Measurements from ENCODE around the gene GPC6. TPM values are rescaled to one million over a fixed set of nuclear protein-coding genes. Genes with fewer than 3 reads are reported as not detected.

Gene GPC6
- total RNA-seq, 1 experiment from 2014 or later = 0.22 TPM

DNA sequence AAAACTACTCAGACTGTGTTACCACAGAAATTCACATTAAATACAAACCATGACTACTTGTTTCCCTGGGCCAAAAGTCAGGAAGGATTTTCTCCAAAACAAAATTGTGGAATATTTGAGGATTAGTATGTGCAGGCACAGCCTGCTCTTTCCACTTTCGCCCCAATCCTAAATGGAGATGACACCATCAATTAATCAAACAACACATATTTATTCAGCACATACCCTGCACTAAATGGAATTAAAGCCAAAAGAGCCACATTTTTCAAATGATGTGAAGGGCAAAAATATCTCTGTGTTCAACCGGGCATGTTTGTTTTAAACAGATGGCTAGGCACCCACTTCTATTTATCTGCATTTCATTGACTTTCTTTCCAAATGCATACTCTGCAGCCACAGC lies 729.8 kb downstream of the GPC6 start:
- Histone ChIP-seq H3K9ac (ENCODE audit: low read length) (no peak overlapping the region), H3K27ac (ENCODE audit: low read depth, low read length) (no peak overlapping the region), H3K79me2 (ENCODE audit: insufficient read depth, low read length) (no peaks in the 10 kb centered on the region), H3K4me3 (replicated peaks in 1 of 2; ENCODE audit: low read depth in 1 of 2, low read length in 2 of 2) (no peak overlapping the region), H3K9me2 (ENCODE audit: insufficient read depth) (no peaks in the 10 kb centered on the region), H3K4me1 (ENCODE audit: control insufficient read depth in 1 of 2, insufficient read depth in 2 of 2, low read length in 2 of 2) (no peaks in the 10 kb centered on the region), H3K36me3 (ENCODE audit: control insufficient read depth in 1 of 2, insufficient read depth in 2 of 2, low read length in 2 of 2) (no peaks in the 10 kb centered on the region), H2AFZ (ENCODE audit: low read depth, low read length, poor library complexity, severe bottlenecking) (no peak overlapping the region), H4K20me1 (ENCODE audit: insufficient read depth) (no peaks in the 10 kb centered on the region), H3K27me3 (ENCODE audit: insufficient read depth, low read length) (no peaks in the 10 kb centered on the region), H3K4me2 (ENCODE audit: low read length) (no peak overlapping the region), H3K9me3 (ENCODE audit: control insufficient read depth in 1 of 2, insufficient read depth in 1 of 2, low read depth in 1 of 2, low read length in 2 of 2) (peaks cover 13 to 19% of the 10 kb centered on the region in 2 experiments; a peak in 2 of 4 replicates)
- DNase-seq (ENCODE audit: low read depth, low spot score) (no peak), ATAC-seq (no peak)
- RAD21 ChIA-PET (ENCODE audit: low non-redundant PET in 1 of 2, low total read pairs in 2 of 2, uncharacterized antibody in 2 of 2, unreplicated experiment in 2 of 2) = no interaction called here
- no peak for TF ChIP-seq SP1 (IDR thresholded peaks at IDR 0.05; ENCODE audit: low read depth)
- TF ChIP-seq EGR1 (IDR thresholded peaks at IDR 0.05; ENCODE audit: low read depth) = no peak
- TF ChIP-seq POLR2AphosphoS5 (IDR thresholded peaks at IDR 0.05; ENCODE audit: low read depth, low read length) = no peak
- no peak for TF ChIP-seq YY1 (IDR thresholded peaks at IDR 0.05; ENCODE audit: extremely low read depth, insufficient replicate concordance, low read depth, low read length)
- TF ChIP-seq CBX3 (IDR thresholded peaks at IDR 0.05; ENCODE audit: low read depth) = no peak
- no peak for TF ChIP-seq ZNF274 (IDR thresholded peaks at IDR 0.05; ENCODE audit: low read depth, low read length)
- TF ChIP-seq, protein P1, sequence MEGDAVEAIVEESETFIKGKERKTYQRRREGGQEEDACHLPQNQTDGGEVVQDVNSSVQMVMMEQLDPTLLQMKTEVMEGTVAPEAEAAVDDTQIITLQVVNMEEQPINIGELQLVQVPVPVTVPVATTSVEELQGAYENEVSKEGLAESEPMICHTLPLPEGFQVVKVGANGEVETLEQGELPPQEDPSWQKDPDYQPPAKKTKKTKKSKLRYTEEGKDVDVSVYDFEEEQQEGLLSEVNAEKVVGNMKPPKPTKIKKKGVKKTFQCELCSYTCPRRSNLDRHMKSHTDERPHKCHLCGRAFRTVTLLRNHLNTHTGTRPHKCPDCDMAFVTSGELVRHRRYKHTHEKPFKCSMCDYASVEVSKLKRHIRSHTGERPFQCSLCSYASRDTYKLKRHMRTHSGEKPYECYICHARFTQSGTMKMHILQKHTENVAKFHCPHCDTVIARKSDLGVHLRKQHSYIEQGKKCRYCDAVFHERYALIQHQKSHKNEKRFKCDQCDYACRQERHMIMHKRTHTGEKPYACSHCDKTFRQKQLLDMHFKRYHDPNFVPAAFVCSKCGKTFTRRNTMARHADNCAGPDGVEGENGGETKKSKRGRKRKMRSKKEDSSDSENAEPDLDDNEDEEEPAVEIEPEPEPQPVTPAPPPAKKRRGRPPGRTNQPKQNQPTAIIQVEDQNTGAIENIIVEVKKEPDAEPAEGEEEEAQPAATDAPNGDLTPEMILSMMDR (IDR thresholded peaks at IDR 0.05 in 2 of 3, conservative IDR thresholded peaks at IDR 0.05 in 1 of 3; ENCODE audit: borderline replicate concordance in 1 of 3, insufficient read depth in 1 of 3, low read depth in 2 of 3, low read length in 2 of 3) = no peak
- TF ChIP-seq MAX (IDR thresholded peaks at IDR 0.05) = no peak
- no peak for TF ChIP-seq ZBTB33 (IDR thresholded peaks at IDR 0.05; ENCODE audit: extremely low read depth, insufficient replicate concordance, low read length)
- TF ChIP-seq SIN3A (IDR thresholded peaks at IDR 0.05; ENCODE audit: low read depth) = no peak
- no peak for TF ChIP-seq CEBPB (IDR thresholded peaks at IDR 0.05; ENCODE audit: low read depth)
- no peak for TF ChIP-seq EZH2 (IDR thresholded peaks at IDR 0.05)
- TF ChIP-seq, protein P2, sequence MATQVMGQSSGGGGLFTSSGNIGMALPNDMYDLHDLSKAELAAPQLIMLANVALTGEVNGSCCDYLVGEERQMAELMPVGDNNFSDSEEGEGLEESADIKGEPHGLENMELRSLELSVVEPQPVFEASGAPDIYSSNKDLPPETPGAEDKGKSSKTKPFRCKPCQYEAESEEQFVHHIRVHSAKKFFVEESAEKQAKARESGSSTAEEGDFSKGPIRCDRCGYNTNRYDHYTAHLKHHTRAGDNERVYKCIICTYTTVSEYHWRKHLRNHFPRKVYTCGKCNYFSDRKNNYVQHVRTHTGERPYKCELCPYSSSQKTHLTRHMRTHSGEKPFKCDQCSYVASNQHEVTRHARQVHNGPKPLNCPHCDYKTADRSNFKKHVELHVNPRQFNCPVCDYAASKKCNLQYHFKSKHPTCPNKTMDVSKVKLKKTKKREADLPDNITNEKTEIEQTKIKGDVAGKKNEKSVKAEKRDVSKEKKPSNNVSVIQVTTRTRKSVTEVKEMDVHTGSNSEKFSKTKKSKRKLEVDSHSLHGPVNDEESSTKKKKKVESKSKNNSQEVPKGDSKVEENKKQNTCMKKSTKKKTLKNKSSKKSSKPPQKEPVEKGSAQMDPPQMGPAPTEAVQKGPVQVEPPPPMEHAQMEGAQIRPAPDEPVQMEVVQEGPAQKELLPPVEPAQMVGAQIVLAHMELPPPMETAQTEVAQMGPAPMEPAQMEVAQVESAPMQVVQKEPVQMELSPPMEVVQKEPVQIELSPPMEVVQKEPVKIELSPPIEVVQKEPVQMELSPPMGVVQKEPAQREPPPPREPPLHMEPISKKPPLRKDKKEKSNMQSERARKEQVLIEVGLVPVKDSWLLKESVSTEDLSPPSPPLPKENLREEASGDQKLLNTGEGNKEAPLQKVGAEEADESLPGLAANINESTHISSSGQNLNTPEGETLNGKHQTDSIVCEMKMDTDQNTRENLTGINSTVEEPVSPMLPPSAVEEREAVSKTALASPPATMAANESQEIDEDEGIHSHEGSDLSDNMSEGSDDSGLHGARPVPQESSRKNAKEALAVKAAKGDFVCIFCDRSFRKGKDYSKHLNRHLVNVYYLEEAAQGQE (IDR thresholded peaks at IDR 0.05; ENCODE audit: low read depth) = no peak
- no peak for TF ChIP-seq ZFX (IDR thresholded peaks at IDR 0.05)
- no peak for TF ChIP-seq SRF (IDR thresholded peaks at IDR 0.05; ENCODE audit: low read depth)
- no peak for TF ChIP-seq EZH2phosphoT487 (IDR thresholded peaks at IDR 0.05; ENCODE audit: borderline replicate concordance)
- intact Hi-C loops (cut with micrococcal nuclease) = no loop called here
- POLR2A ChIA-PET = no interaction called here
- no TSS peak for BruUV-seq (replicated peaks)
- CTCF ChIA-PET = no interaction called here
